VCaP (cell line): ENCODE results near the gene UBE3C.

ENCODE experiments used
- H3K27ac ChIP-seq: fragments of 450-650 bp; 2 replicates; pipeline ENCODE4 v1.5.1; 2017
- TF ChIP-seq, protein P1 (sequence below): fragments of 450-650 bp; conservative IDR thresholded peaks from 2 replicates; pipeline ENCODE4 v1.5.1; 2017; ENCODE audit warnings: mild to moderate bottlenecking, moderate library complexity

UBE3C gene

GRCh38 chr7:157238087-157238486 is 99.4 kb downstream of the UBE3C start:
- TF ChIP-seq, protein P1, sequence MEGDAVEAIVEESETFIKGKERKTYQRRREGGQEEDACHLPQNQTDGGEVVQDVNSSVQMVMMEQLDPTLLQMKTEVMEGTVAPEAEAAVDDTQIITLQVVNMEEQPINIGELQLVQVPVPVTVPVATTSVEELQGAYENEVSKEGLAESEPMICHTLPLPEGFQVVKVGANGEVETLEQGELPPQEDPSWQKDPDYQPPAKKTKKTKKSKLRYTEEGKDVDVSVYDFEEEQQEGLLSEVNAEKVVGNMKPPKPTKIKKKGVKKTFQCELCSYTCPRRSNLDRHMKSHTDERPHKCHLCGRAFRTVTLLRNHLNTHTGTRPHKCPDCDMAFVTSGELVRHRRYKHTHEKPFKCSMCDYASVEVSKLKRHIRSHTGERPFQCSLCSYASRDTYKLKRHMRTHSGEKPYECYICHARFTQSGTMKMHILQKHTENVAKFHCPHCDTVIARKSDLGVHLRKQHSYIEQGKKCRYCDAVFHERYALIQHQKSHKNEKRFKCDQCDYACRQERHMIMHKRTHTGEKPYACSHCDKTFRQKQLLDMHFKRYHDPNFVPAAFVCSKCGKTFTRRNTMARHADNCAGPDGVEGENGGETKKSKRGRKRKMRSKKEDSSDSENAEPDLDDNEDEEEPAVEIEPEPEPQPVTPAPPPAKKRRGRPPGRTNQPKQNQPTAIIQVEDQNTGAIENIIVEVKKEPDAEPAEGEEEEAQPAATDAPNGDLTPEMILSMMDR = no peak
- H3K27ac ChIP-seq = no peak overlapping the region

DNA sequence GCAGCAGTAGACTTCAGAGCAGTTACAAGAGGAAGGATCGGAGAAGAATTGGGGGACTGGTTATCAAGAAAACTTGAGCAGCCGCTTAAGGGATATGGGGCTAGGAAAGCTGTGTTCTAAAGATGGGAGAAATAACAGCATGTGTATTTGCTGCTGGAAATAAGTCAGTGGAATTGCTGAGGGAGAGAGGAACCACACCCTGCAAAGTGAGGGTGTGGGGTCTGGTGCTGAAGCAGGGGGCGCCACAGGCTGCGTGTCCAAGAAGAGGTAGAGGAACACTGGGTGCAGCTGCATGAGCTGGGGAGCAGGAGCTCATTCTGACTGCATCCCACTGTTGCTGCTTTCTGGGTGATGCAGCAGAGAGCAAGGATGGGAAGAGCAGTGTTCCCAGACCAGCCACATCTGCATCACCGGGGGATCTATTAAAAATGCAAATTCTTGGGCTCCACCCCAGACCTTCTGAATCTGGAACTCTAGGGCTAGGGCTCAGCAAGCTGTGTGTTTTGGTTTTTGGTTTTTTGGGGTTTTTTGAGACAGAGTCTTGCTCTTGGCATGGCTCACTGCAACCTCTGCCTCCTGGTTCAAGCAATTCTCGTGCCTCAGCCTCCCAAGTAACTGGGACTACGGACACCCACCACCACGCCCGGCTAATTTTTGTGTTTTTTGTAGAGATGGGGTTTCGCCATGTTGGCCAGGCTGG is 101.0 kb downstream of the UBE3C start:
- TF ChIP-seq, protein P1 = no peak

DNA sequence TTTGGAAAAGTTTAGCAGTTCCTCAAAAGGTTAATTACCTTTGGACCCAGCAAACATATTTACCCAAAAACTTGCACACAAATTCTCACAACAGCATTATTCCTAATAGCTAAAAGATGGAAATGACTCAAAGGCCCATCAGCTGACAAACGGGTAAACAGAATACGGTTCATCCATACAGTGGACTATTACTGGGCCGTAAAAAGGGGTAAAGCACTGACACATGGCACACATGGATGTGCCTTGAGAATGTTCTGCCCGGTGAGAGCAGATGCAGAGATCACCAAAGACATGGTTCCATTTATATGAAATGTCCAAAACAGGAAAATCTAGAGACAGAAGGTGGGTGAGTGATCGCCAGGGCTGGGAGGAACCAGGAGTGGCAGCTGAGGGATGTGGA is 102.9 kb downstream of the UBE3C start:
- TF ChIP-seq, protein P1 = no peak
- H3K27ac ChIP-seq = no peak overlapping the region

More for the DNA sequence above, 101.0 kb downstream of the UBE3C start:
- H3K27ac ChIP-seq = no peak overlapping the region

GRCh38 chr7:157244516-157245294 is 106.0 kb downstream of the UBE3C start:
- TF ChIP-seq, protein P1 = no peak
- no peak overlapping the region for H3K27ac ChIP-seq

DNA sequence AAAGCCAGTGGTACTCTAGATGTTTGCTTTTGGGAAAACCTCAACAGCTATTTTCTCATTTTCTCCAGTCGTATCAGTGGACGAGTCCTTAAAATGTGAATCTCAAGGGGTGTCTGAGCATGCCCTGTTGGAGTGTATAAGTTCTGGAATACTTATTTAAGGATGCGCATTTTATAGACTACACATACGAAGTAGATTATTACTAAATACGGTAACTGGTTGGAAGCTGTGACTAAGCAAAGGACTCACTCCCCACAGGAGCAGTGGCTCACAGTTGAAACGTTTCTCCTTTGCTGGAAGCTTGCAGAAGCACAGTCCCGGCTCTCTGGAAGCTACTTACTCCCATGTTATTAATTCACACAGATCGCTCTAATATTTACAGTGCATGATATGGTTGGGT is 107.3 kb downstream of the UBE3C start:
- TF ChIP-seq, protein P1 = no peak
- H3K27ac ChIP-seq = no peak overlapping the region

DNA sequence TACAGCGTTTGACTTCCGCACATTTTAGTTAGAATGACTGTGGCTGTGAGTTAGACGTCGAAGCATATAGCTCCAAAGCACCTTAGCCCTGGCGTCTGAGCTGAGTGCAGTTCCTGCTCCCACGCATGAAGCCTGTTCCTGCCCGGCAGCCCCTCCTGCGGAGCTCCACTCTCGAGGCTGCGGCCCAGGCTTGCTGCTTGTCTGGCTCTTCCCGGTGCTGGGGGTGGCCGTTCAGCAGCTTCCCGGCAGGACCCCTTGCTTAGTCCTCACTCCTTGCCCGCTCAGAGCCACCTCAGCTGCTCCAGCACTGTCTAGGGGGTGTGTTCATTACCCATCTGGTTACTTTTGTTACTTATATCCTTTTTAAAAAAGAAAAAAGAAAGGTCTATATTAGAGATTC is 109.9 kb downstream of the UBE3C start:
- TF ChIP-seq, protein P1 = no peak

GRCh38 chr7:157250605-157251228 is 112.0 kb downstream of the UBE3C start:
- TF ChIP-seq, protein P1 = peak; percentile 96
- H3K27ac ChIP-seq = no peak overlapping the region

More for the DNA sequence above, 109.9 kb downstream of the UBE3C start:
- no peak overlapping the region for H3K27ac ChIP-seq

DNA sequence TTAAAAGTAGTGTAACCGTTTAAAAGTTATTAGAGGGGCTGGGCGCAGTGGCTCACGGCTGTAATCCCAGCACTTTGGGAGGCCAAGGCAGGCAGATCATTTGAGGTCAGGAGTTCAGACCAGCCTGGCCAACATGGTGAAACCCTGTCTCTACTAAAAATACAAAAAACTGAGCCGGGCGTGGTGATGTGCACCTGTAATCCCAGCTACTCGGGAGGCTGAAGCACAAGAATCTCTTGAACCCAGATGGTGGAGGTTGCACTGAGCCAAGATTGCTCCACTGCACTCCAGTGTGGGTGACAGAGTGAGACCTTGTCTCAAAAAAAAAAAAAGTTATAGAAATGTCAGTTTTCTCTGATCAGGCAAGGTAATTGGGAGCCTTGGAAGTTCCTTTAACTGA is 113.1 kb downstream of the UBE3C start:
- peak overlapping the region; percentile 61; the same call in 1 of the 2 replicates for H3K27ac ChIP-seq
